Fibroblast of the aortic adventitia (primary cell): ENCODE data around the gene KRTAP19-4. TPM values are rescaled to one million over a fixed set of nuclear protein-coding genes. Genes with fewer than 3 reads are reported as not detected.
"Not testable (repeated sequence)": the region's sequence is repeated elsewhere in the genome, so short reads cannot be mapped to it uniquely, and the experiment has no call there.

Experiments
- DNase-seq: peaks from one replicate; pipeline ENCODE4 v3.0.0-alpha.2; 2010; ENCODE audit warnings: low read depth
- H3K4me3 ChIP-seq: 2 replicates; pipeline ENCODE4 v1.5.1; 2011; ENCODE audit warnings: low read depth, mild to moderate bottlenecking, control low read depth, low read length, moderate library complexity
- CTCF ChIP-seq: IDR thresholded peaks from 2 replicates; pipeline ENCODE4 v1.5.1; 2011; ENCODE audit warnings: mild to moderate bottlenecking, low read length, control low read depth, inconsistent platforms; ENCODE audit not compliant: insufficient read depth
- total RNA-seq: library from RNA; depleted of rRNA; stranded (reverse); fragments of >200 nt; gene quantifications from 2 replicates; pipeline ENCODE4 v1.2.3, GENCODE V29; 2012; ENCODE audit warnings: low replicate concordance

KRTAP19-4 gene
- not detected in 2 replicates for total RNA-seq

GRCh38 chr21:30497065-30497464 is at the start of gene KRTAP19-4:
Gene KRTAP19-4 (minus strand): TSS chr21:30497165. CDS start chr21:30497110, 55 bp downstream.
- no peak within 1 kb of the TSS for H3K4me3 ChIP-seq
- TF ChIP-seq CTCF, result no peak
- no peak for DNase-seq

- TF ChIP-seq CTCF, result no peak
- DNase-seq, result no peak
- H3K4me3 ChIP-seq, result no peak within 1 kb of the TSS
Measured at GRCh38 chr21:30541764-30542163, 44.8 kb upstream of the KRTAP19-4 start, which contains the start of gene KRTAP19-6. Gene KRTAP19-6 (minus strand): TSS chr21:30541864. CDS start chr21:30541833, 31 bp downstream.

GRCh38 chr21:30518876-30519275 is 21.9 kb upstream of the KRTAP19-4 start:
- no peak for TF ChIP-seq CTCF
- H3K4me3 ChIP-seq, result no peak overlapping the region
- DNase-seq, result no peak

GRCh38 chr21:30515681-30516080 is 18.7 kb upstream of the KRTAP19-4 start:
- DNase-seq, result no peak
- no peak overlapping the region for H3K4me3 ChIP-seq
- TF ChIP-seq CTCF, result no peak

GRCh38 chr21:30505621-30506205 is 8.7 kb upstream of the KRTAP19-4 start:
- not testable (repeated sequence) for DNase-seq, H3K4me3 ChIP-seq
- peak; percentile 2 for TF ChIP-seq CTCF

- no peak for TF ChIP-seq CTCF
- no peak within 1 kb of the TSS for H3K4me3 ChIP-seq
- no peak for DNase-seq
Measured at GRCh38 chr21:30502041-30502440, 5.1 kb upstream of the KRTAP19-4 start, which contains the start of gene KRTAP19-5. Gene KRTAP19-5 (minus strand): TSS chr21:30502141. CDS start chr21:30502090, 51 bp downstream.
